OCI-LY7 (cell line): ENCODE measurements around the gene INSR.

ENCODE experiments used
- CTCF ChIP-seq: fragments of 200-600 bp; sonication (generic); conservative IDR thresholded peaks from 2 replicates; pipeline ENCODE4 v1.5.1; 2014; ENCODE audit warnings: mild to moderate bottlenecking, antibody characterized with exemption, low read length, moderate library complexity, mixed read lengths
- EZH2phosphoT487 ChIP-seq: fragments of 200-600 bp; sonication (generic); IDR thresholded peaks from 2 replicates; pipeline ENCODE4 v1.6.1; 2018; ENCODE audit warnings: low read depth, borderline replicate concordance, mild to moderate bottlenecking, mixed run types, antibody characterized with exemption, low read length, moderate library complexity, mixed read lengths

GRCh38 chr19:7120499-7120898, 173.7 kb downstream of the INSR start:
- TF ChIP-seq EZH2phosphoT487 = no peak
- TF ChIP-seq CTCF = no peak
